GM12878 (cell line): Measurements from ENCODE around the gene STON2.

Source experiments
- HDAC6 ChIP-seq: fragments of 200-600 bp; sonication (generic); IDR thresholded peaks from one replicate; pipeline ENCODE4 v1.8.0; 2017; ENCODE audit warnings: antibody characterized with exemption; ENCODE audit not compliant: unreplicated experiment
- MYC ChIP-seq: IDR thresholded peaks from 2 replicates; pipeline ENCODE4 v1.6.1; 2011; ENCODE audit warnings: mild to moderate bottlenecking, low read length, moderate library complexity, inconsistent platforms; ENCODE audit not compliant: insufficient read depth, insufficient replicate concordance, insufficient read length, severe bottlenecking
- NFYB ChIP-seq: IDR thresholded peaks from 2 replicates; pipeline ENCODE4 v1.6.1; 2011; ENCODE audit warnings: low read depth, mild to moderate bottlenecking, low read length, improper control_type of control experiment, moderate library complexity; ENCODE audit not compliant: insufficient read depth
- SRF ChIP-seq, 2 experiments: IDR thresholded peaks; 2 replicates each; pipeline ENCODE4 v1.6.1; 2011; ENCODE audit warnings: low read depth in 2 of 2, low read length in 2 of 2, mild to moderate bottlenecking in 1 of 2, moderate library complexity in 1 of 2
- TBL1XR1 ChIP-seq: IDR thresholded peaks from 2 replicates; pipeline ENCODE4 v1.6.1; 2012; ENCODE audit warnings: low read depth, low read length, improper control_type of control experiment
- ZBED1 ChIP-seq: IDR thresholded peaks from 2 replicates; pipeline ENCODE4 v1.6.1; 2016; ENCODE audit warnings: borderline replicate concordance
- TF ChIP-seq, protein P1 (sequence below), 3 experiments: IDR thresholded peaks in 2 of 3; conservative IDR thresholded peaks in 1 of 3; 2 replicates each; pipeline ENCODE4 v1.5.1; 2011; ENCODE audit warnings: low read depth in 3 of 3, low read length in 3 of 3, mild to moderate bottlenecking in 3 of 3, control low read depth in 2 of 3, moderate library complexity in 2 of 3, inconsistent platforms in 1 of 3, mixed read lengths in 1 of 3; ENCODE audit not compliant: control insufficient read depth in 2 of 3, insufficient read depth in 1 of 3; ENCODE audit errors: extremely low read depth in 1 of 3
- TF ChIP-seq, protein P2 (sequence below): fragments of 450-650 bp; formaldehyde crosslinking; IDR thresholded peaks from 2 replicates; pipeline ENCODE4 v1.4.0; 2022; ENCODE audit warnings: mild to moderate bottlenecking, moderate library complexity

DNA sequence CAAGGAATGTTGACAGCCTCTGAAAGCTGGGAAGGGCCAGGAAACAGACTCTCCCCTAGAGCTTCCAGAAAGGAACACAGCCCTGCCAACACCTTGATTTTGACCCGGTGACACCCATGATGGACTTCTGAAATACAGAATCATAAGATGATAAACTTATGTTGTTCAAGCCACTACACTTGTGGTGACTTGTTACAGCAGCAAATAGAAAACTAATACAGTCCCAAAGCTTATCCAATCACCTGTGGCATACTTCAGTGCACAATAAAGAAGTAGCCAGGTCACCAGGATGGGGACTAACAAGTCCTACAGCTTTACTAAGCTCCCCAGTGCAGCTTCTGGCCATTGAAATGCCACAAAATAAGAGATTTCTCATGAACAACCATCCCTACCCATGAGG is 5.4 kb downstream of the STON2 start:
- no peak for TF ChIP-seq TBL1XR1
- no peak for TF ChIP-seq ZBED1
- no peak for TF ChIP-seq HDAC6
- TF ChIP-seq, protein P1, sequence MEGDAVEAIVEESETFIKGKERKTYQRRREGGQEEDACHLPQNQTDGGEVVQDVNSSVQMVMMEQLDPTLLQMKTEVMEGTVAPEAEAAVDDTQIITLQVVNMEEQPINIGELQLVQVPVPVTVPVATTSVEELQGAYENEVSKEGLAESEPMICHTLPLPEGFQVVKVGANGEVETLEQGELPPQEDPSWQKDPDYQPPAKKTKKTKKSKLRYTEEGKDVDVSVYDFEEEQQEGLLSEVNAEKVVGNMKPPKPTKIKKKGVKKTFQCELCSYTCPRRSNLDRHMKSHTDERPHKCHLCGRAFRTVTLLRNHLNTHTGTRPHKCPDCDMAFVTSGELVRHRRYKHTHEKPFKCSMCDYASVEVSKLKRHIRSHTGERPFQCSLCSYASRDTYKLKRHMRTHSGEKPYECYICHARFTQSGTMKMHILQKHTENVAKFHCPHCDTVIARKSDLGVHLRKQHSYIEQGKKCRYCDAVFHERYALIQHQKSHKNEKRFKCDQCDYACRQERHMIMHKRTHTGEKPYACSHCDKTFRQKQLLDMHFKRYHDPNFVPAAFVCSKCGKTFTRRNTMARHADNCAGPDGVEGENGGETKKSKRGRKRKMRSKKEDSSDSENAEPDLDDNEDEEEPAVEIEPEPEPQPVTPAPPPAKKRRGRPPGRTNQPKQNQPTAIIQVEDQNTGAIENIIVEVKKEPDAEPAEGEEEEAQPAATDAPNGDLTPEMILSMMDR (IDR thresholded peaks at IDR 0.05 in 2 of 3, conservative IDR thresholded peaks at IDR 0.05 in 1 of 3; ENCODE audit: control insufficient read depth in 2 of 3, extremely low read depth in 1 of 3, insufficient read depth in 1 of 3, low read depth in 3 of 3, low read length in 3 of 3): no peak
- TF ChIP-seq MYC: no peak
- TF ChIP-seq NFYB: no peak
- TF ChIP-seq SRF (IDR thresholded peaks at IDR 0.05; ENCODE audit: low read depth in 2 of 2, low read length in 2 of 2): no peak
- TF ChIP-seq, protein P2, sequence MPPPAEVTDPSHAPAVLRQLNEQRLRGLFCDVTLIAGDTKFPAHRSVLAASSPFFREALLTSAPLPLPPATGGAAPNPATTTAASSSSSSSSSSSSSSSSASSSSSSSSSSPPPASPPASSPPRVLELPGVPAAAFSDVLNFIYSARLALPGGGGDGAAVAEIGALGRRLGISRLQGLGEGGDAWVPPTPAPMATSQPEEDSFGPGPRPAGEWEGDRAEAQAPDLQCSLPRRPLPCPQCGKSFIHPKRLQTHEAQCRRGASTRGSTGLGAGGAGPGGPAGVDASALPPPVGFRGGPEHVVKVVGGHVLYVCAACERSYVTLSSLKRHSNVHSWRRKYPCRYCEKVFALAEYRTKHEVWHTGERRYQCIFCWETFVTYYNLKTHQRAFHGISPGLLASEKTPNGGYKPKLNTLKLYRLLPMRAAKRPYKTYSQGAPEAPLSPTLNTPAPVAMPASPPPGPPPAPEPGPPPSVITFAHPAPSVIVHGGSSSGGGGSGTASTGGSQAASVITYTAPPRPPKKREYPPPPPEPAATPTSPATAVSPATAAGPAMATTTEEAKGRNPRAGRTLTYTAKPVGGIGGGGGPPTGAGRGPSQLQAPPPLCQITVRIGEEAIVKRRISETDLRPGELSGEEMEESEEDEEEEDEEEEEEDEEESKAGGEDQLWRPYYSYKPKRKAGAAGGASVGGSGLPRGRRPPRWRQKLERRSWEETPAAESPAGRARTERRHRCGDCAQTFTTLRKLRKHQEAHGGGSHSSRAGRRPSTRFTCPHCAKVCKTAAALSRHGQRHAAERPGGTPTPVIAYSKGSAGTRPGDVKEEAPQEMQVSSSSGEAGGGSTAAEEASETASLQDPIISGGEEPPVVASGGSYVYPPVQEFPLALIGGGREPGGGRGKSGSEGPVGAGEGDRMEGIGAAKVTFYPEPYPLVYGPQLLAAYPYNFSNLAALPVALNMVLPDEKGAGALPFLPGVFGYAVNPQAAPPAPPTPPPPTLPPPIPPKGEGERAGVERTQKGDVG (CRISPR knock-in tag): no peak
